ENCODE data around the gene SCG3.

The SCG3 gene

DNA sequence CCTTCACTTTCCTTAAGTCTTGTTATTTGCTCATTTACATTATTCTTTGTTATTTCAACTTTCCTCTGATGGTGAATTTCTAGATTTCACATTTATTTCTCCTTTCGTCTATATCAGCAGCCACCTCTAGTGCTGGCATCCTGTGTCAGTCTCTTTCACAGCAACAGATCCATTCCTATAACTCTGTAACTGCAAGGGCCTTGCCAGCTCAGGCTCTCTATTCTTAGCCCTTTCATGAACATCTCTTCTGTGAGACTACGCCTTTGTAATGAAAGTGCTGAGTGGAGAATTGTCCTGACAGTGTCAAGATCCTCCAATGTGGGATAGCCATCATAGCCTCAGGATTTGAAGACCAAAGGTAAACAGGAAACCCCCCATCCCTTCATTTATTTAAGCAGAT, 3.9 kb upstream of the SCG3 start:
- DNase-seq: peak in 11 of 58 donors; percentile 4 to 60 (median 21)

DNA sequence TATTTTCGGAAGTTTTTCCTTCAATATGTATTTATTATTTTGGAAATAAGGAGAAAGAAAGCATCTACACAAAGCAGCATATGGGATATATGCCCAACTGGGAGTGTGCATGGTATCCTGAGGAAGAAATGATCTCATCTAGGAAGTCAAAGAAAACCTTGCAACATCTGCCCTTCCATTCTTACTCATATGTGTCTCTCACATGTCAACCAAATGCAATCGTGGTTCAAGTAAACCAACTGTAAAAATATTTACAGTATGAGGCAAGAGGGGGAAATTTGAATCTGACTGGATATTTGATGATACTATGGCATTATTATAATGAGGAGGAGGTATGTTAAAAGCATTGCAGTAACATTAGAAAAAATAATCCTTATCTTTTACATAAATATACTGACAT, 3.2 kb upstream of the SCG3 start:
- no peak for DNase-seq

DNA sequence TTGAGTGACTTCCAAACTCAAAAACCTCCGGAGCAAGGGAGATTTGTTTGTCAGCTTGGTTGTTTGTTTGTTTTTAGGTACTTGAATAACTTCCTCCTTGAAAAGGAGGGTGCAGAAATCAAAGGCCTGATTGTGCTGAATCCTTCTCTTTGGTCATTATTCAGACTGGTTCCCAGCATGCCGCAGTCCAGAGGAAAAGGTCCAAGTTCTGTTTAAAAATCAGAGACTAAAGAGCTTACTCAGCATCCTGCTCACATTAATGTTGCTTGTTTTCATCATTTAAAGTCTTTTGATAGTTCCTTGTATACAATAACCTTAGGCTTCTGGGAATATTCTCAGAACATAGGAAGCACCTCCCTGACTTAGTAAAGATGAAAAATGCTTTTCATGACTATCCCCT, 982 bp upstream of the SCG3 start:
- peak in 16 of 58 donors; percentile 3 to 69 (median 24) for DNase-seq

DNA sequence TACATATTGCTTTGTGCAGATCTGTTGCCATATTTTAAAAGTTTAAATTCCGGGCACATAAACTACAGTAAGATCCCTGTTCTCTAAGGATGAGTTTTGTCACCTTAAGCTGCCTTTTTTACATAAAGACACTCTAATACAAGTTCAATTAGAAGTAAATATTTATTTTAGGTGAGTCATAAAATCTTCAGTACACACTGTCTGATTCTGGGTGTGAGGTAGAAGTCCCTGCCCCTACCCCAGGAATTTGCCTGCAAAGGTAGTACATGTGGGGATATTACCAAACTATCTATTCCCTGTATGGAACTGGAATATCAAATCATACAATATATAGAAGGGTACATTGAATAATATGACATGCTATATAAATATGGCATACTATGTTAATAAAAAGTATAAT, 6.3 kb downstream of the SCG3 start:
- no peak for DNase-seq

DNA sequence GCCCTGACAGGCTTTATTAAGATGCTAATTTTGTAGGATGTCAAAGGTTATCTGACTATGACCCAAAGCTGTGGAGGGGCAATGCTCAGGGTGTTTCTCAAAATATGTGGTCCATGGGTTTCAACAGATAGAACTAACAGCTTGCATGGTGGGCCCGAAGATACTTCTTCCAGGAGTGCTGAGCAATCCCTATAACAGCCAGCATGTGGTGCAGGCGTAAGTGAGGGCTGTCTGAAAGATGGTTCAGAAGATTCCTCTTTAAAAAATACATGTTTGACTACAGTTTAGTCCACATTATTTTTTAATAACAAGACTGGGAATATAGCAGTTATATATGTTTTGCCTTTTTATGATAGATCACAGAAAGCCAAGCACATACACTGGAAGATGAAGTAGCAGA, 7.6 kb downstream of the SCG3 start:
- no peak for DNase-seq

DNA sequence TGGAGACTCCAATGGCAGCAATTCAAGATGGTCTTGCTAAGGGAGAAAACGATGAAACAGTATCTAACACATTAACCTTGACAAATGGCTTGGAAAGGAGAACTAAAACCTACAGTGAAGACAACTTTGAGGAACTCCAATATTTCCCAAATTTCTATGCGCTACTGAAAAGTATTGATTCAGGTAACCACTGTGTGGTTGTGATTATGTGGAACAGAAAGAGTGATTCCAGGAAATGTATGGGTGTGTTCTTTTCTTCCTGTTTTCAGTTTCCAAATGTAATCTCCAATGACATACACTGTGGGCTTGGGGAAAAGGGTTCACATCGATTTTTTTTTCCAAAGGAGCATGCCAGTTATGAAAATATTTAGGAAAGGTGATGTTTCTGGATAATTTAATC, 10.9 kb downstream of the SCG3 start:
- DNase-seq: no peak

DNA sequence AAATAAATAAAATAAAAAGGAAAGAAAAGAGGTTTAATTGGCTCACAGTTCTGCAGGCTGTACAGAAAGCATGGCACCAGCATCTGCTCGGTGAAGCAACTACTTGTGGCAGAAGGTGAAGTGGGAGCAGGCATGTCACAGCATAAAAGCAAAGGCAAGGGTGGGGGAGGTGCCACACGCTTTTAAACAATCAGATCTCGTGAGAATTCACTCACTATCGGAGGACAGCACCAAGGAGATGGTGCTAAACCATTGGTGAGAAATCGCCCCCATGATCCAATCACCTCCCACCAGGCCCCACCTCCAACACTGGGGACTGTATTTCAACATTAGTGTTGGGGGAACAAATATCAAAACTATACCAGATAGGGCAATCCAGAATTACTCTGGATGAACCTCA, 15.3 kb downstream of the SCG3 start:
- DNase-seq: no peak

DNA sequence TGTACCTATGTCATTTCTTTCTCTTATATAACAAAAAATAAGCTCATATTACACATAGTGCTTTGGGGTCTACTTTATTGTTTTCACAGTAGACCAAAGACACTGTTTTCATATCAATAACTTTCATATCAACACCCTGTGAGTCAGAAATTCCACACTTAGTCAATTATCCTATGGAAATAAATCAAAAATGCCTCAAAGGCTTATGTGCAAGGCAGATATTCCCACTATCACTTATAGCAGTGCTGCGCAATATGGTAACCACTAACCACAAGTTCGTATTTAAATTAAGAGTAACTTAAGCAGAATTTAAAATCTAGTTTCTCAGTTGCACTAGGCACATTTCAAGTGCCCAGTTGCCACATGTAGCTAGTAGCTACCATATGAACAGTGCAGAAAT, 15.9 kb downstream of the SCG3 start:
- DNase-seq: no peak

DNA sequence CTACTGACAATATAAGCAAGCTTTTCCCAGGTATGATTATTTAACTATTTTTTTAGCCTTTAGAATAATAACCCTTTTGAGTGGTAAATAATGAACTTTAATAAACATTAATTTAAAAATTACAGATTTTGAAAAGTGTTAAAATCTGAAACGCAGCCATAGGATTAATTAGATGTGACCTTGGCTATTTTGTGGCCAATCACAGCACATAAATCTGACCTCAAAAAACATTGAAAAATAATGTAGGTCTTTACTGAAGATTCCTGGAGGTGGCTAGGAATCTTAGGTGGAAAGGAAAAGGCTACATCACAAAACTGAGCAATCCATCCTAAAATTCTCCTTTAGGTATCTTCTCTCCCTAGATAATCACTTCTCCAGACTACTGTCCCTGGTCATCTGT, 18.1 kb downstream of the SCG3 start:
- DNase-seq: no peak

DNA sequence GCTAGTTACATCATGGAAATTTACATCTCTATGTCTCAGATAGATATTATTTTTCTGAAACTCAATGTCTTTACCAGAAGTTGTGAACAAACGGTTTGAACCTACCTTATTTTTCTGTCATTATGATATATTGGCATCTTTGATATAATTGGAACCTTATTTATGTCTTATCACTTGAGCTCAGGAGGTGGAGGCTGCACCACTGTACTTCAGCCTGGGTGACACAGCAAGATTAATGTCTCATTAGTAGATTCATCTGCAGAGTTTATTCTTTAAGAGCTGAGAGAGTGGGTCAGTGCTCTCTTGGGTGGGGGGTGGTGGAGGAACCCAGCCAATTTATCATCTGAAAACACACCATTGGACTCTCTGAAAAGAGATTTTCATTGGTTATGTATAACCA, 21.4 kb downstream of the SCG3 start:
- DNase-seq: no peak

DNA sequence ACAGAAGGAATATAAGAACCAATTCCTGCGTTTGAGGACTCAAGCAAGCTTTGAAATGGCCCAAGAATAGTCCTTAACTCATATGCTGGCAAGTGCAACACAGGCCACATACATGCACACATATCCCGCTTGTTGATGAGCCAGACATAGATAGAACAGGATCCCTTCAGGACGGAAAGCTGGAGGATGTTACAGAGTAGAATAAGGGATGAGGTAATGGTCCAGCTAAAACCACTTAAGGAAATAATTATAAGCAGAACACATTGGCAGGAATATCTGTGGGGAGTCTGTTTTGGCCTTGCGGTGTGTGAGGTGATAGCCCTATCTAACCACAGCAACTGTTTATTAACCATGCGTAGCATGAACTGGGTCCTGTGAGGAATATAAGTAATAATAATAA, 25.0 kb downstream of the SCG3 start:
- no peak for DNase-seq

DNA sequence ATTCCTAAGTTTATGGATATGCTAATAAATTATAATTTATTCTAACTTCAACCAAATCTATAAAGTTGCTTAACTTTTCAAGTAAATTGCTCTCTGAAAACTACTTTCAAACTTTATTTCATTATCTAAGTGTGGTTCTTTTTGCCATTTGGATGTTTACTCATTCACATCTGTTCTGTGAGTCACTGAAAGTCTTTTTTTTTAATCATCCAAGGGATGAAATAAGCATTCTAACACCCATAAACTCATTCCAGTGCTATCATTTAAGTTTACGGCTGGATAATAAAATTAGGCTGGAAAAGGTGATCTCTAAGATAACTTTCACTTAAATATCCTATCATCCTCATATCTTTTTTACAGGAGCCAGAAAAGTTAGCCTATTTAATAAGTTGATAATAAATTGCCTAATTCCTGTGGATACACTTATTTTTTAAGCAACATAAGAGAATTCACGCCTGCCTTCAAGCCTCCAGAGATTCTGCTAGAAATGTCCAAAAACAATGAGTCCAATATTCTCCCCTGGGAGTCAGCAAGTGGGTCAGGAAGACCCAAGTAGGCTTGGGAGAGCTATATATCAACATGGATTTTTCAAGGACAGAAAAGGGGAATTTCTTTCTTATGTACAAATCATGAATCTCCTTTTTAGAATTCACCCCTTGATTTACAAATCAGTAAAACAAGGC, 25.8 kb downstream of the SCG3 start:
- no peak for DNase-seq

DNA sequence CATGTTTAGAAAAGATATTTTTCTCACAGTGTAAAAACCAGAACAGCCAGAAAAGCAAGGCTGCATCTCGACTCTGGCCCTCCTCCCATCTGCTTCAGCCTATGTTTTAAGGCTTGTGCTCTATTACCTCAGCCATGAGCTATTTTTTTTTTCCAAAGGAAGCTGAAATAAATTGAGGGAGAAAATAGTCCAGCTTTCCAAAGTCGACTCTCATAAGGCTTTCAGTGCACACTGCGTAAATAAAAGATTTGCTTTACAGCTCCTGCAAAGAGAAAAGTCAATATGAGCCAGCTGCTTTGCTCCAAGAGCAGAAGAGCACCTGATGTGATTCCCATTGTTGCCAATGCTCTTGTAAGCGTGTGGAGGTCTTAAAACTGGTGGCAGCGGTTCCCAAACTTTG, 26.7 kb downstream of the SCG3 start:
- DNase-seq: peak in 2 of 58 donors; percentile 13 to 34

DNA sequence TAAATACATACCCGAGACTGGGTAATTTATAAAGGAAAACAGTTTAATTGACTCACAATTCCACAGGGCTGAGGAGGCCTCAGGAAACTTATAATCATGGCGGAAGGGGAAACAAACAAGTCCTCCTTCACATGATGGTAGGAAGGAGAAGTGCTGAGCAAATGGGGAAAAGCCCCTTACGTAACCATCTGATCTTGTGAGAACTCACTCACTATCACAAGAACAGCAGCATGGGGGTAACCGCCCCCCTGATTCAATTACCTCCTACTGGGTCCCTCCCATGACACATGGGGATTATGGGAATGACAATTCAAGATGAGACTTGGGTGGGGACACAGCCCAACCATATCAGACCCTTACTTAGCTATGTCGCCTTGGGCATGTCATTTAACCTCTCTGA, 27.7 kb downstream of the SCG3 start:
- no peak for DNase-seq

DNA sequence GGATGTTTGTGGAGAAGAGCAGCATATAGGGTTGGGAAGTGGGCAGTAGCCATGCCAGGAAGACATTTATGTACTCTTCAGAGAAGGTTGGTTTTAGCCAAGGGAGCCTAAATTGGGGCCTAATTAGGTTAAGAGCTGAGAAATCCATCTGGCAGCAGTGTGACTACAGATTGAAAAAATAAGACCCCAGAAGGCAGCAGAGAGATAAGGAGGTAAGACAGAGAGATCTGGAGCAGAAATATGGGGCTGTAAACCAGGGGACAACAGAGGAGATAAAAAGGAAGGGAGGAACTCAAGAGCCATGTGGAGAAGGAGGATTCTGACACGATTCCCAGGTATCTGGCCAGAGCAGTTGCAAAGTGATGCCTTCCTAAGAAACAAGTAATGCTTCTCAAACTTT, 32.9 kb downstream of the SCG3 start:
- DNase-seq: no peak

DNA sequence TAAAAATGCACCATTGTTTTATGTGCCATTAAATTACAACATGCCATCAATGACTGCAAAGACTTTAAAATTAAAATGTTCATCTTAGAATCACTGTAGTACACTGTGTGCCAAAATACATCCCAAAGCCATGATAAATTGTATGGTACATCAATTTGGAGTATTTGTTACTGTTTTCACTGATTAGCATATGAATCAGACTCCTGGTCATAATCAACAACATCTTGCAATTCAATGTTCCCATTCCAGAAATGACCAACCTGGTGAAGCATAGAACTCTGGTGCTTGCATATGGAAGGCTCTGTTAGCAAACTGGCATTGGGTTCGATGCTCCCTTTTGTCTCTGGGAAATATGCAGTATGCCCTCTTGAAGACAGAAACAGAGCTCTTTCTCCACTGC, 33.6 kb downstream of the SCG3 start:
- no peak for DNase-seq

DNA sequence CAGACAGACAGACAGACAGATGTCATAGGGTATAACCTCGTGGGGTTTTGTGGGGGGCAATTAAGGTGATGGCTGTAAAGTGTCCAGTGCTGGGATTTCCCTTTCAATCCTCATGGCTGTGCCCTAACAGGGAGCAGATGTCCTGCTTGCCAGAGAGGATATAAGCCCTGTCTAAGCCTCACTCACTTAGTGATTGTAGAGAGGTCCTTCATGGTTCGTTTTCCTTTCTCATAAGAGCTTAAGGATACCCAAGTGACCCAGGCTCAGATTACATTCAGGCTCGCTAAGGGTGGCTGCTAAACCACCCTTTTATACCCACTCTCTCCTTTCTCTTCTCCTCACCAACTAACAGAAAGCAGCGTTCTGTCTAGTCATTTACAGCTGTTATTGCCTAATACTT, 36.9 kb downstream of the SCG3 start:
- no peak for DNase-seq

DNA sequence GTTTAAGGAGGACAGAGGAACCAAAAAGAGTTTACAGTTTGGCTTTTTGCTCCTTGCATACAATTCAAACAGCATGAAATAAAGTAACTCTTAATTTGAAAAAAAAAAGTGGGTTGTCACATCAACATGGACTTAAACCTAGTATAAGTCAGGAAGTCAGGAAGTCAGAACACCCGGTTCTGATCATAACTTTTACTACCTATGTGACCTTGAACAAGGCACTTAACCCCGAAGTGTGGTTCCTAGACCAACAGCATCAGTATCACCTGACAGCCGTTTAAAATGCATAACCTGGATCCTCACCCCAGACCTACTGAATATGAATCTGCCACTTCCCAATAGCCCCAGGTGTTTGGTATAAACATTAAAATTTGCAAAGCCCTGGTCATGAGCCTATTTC, 37.4 kb downstream of the SCG3 start:
- no peak for DNase-seq

DNA sequence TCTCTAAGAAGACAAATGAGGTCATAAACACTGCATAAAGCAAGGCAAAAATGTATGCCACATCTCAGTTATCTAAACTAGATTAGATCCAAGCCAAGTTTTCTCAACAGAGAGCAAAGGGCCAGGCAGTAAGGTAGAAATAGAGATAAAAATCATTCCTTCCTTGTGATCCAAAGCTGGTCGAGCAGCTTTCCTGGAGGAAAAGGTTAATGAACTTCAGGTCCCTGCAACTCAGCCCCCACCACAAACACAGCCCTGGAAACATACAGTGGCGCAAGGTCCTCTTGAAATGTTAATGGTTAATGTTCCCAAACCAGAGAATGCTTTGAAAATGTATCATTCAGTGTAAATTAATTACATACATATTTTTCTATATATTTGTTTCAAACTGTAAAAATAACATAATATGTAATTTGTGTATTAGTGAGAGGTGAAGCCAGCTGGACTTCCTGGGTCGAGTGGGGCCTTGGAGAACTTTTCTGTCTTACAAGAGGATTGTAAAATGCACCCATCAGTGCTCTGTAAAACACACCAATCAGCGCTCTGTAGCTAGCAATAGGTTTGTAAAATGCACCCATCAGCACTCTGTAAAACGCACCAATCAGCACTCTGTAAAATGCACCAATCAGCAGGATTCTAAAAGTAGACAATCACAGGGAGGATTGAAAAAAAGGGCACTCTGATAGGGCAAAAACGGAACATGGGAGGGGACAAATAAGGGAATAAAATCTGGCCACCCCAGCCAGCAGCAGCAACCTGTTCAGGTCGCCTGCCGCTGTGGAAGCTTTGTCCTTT, 39.1 kb downstream of the SCG3 start:
- DNase-seq: no peak

DNA sequence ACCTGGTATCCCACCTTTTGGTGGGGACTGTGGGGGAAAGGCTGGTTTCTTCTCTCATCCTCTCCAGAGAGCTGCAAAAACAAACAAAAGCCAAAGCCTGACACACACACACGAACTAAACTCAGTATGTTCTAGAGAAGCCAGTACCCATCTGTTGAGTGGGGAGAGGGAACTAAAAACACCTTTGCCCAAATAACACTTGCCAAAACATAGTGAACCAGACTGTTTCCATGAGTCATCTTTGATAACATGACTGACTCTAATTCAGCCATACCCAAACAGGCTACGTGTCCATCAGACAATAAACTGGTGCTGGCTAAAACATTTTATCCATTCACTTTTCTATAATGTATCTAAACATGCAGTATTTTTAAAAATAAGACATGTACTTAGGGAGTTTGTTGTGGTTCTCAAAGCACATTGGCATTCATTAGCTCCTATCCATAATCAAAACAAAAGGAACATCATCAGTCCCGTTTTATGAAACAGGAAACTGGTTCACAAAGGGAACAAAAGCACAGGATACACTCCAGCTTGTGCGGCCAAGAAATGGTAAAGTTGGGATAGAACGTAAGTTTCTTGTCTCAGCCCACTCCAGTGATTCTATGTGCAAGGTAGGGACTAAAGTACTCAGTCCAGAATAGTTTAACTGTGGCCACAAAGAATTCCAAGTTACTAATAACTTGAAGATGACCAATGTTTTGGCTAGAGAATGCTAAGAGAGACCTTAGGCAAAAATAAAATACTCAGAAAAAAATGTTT, 40.1 kb downstream of the SCG3 start:
- DNase-seq: peak in 1 of 58 donors; percentile 2

DNA sequence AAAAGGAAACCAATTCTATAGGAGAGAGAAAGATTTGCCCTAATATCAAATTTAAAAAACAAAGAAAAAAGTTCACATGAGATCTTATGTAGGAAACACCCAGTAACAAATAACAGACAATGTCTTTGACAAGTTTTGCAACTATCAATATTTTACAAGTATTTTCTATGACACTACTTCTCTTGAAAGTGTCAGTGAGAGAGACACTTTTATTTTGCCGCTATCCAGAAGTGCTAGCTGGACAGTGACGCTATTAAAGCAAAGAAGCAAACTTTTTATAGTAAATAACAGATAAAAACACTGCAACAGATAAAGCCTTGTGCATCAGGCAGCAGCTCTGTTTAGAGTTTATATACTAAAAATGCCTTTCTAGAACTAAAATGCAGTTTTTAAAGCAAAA, 42.9 kb downstream of the SCG3 start:
- DNase-seq: no peak

DNA sequence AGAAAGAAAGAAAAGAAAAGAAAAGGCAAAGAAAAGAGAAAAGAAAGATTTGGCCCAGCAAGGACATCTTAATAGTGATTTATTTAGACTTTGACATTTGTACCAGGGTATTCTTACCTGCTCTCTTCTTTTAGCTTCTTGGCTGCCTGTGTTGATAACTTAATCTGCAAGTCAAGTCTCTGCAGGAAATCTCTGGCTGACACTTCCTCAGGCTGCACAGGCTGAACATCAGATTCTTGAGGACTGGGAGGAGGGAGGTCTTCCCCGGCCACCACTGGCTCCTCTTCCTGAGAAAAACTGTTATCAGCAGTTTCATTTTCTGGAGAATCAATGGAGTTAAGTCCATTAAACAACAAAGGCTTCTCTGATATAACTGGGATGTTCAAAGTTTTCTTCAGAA, 43.4 kb downstream of the SCG3 start:
- DNase-seq: peak in 2 of 58 donors; percentile 7 to 11
